ENCODE results near the gene BCAS3.

GRCh38 chr17:61366076-61366714 is 688.5 kb downstream of the BCAS3 start:
- TF ChIP-seq CTCF (IDR thresholded peaks at IDR 0.05), result no peak
- TF ChIP-seq POLR2A (IDR thresholded peaks at IDR 0.05), result no peak
- no peak for TF ChIP-seq EP300 (IDR thresholded peaks at IDR 0.05; ENCODE audit: low read depth)

All from transverse colon (tissue), 3 donors.